ENCODE measurements around the gene PHACTR4. TPM values are rescaled to one million over a fixed set of nuclear protein-coding genes. Genes with fewer than 3 reads are reported as not detected.
"Not testable (repeated sequence)": the region's sequence is repeated elsewhere in the genome, so short reads cannot be mapped to it uniquely, and the experiment has no call there.

Gene PHACTR4
- total and polyA plus RNA-seq, 2 of the 13 experiments (the other 11 are each of a cell fraction or from before 2014, with no cell fraction given) = 13.9 to 17.1 TPM

- H3K9me3 ChIP-seq (ENCODE audit: low read length); FAIRE-seq; H3K4me3 ChIP-seq (replicated peaks in 1 of 3; ENCODE audit: insufficient read depth in 1 of 3, low read depth in 2 of 3, low read length in 3 of 3); H3K36me3 ChIP-seq (replicated peaks in 1 of 2; ENCODE audit: control insufficient read depth in 1 of 2, insufficient read depth in 2 of 2, low read length in 2 of 2); POLR2A ChIA-PET; DNase-seq (ENCODE audit: low spot score); BruUV-seq (replicated peaks); CTCF ChIA-PET (ENCODE audit: low intra/inter-chr PET ratio, low total read pairs); ATAC-seq; H3K27me3 ChIP-seq (ENCODE audit: control insufficient read depth in 1 of 2, insufficient read depth in 2 of 2, low read length in 2 of 2); H4K20me1 ChIP-seq (ENCODE audit: insufficient read depth, low read length); intact Hi-C loops (cut with micrococcal nuclease; ENCODE audit: unreplicated experiment); H2AFZ ChIP-seq (ENCODE audit: low read length): not testable (repeated sequence)
- TF ChIP-seq ZNF770 (CRISPR knock-in tag; IDR thresholded peaks at IDR 0.05) (peak; percentile 72), FOSL2 (CRISPR knock-in tag; IDR thresholded peaks at IDR 0.05) (peak; percentile 47)
- Histone ChIP-seq H3K4me1 (ENCODE audit: insufficient read depth, low read length) (peaks cover 70% of the 10 kb centered on the region), H3K4me2 (ENCODE audit: low read depth, low read length) (peak overlapping the region; percentile 47), H3K79me2 (ENCODE audit: insufficient read depth, low read length) (peaks cover 64% of the 10 kb centered on the region), H3K27ac (ENCODE audit: extremely low read length, insufficient read depth, low read length) (peak overlapping the region; percentile 42), H3K9ac (ENCODE audit: insufficient read depth, low read depth, low read length) (peak overlapping the region; percentile 36; the same call in 1 of the 2 replicates)
- in situ Hi-C loops (cut with HindIII; ENCODE audit: extremely low pct_ligation_motif_present, low pct_unique_long_range_greater_than_20kb) = loop anchor here (25.0 kb wide), 1 partner anchor 286 kb away; the partner anchor contains the start of gene EYA3
- WGBS (ENCODE audit: low lambda C conversion rate) = 93% methylated on average over 7 of the region's 7 CpGs
Observed at GRCh38 chr1:28373450-28373849, 3.9 kb downstream of the PHACTR4 start.

DNA sequence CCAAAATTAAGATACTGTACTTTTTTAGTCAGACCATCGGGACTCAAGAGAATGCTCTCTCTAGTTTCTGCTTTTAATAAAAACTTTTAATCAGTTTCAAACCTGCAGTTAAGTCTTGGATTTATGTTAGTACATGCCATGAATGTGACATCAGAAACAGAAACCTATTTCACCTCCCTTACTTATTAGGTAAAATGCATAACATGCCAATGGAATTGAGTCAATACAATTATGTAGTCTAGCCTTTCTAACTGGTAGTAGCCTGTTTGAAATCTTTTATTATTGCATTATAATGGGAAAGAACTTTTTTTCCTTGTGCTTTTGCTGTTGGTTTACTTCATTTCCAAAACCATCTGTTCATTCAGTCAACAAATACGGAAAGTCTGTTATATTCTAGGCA, 4.8 kb downstream of the PHACTR4 start:
- CTCF ChIA-PET (ENCODE audit: low intra/inter-chr PET ratio, low total read pairs) = no interaction called here
- FAIRE-seq = no peak
- TF ChIP-seq HOXD1 (CRISPR knock-in tag; IDR thresholded peaks at IDR 0.05) (no peak), IRF1 (CRISPR knock-in tag; IDR thresholded peaks at IDR 0.05; ENCODE audit: low read depth) (no peak), ZNF83 (CRISPR knock-in tag; IDR thresholded peaks at IDR 0.05; ENCODE audit: borderline replicate concordance) (no peak), GMEB1 (CRISPR knock-in tag; IDR thresholded peaks at IDR 0.05; ENCODE audit: borderline replicate concordance) (no peak), PRMT3 (CRISPR knock-in tag; IDR thresholded peaks at IDR 0.05; ENCODE audit: borderline replicate concordance, low read depth) (no peak), ZBTB38 (CRISPR knock-in tag; IDR thresholded peaks at IDR 0.05) (no peak), CENPT (CRISPR knock-in tag; IDR thresholded peaks at IDR 0.05; ENCODE audit: low read depth) (no peak), TFE3 (CRISPR knock-in tag; IDR thresholded peaks at IDR 0.05) (no peak), GABPA (IDR thresholded peaks at IDR 0.05; ENCODE audit: low read depth, low read length) (no peak), GABPA (CRISPR knock-in tag; IDR thresholded peaks at IDR 0.05; ENCODE audit: low read depth) (no peak), PPARG (CRISPR knock-in tag; conservative IDR thresholded peaks at IDR 0.05) (no peak)

More for the DNA sequence above, 4.8 kb downstream of the PHACTR4 start:
- Histone ChIP-seq H3K4me3 (replicated peaks in 1 of 3; ENCODE audit: insufficient read depth in 1 of 3, low read depth in 2 of 3, low read length in 3 of 3) (no peak overlapping the region), H3K27me3 (ENCODE audit: control insufficient read depth in 1 of 2, insufficient read depth in 2 of 2, low read length in 2 of 2) (no peaks in the 10 kb centered on the region), H3K79me2 (ENCODE audit: insufficient read depth, low read length) (peaks cover 72% of the 10 kb centered on the region), H3K4me2 (ENCODE audit: low read depth, low read length) (peak overlapping the region; percentile 47), H3K27ac (ENCODE audit: extremely low read length, insufficient read depth, low read length) (peak overlapping the region; percentile 42), H3K9me3 (ENCODE audit: low read length) (no peaks in the 10 kb centered on the region), H3K4me1 (ENCODE audit: insufficient read depth, low read length) (peaks cover 61% of the 10 kb centered on the region), H2AFZ (ENCODE audit: low read length) (no peak overlapping the region), H3K9ac (ENCODE audit: insufficient read depth, low read depth, low read length) (no peak overlapping the region), H3K36me3 (replicated peaks in 1 of 2; ENCODE audit: control insufficient read depth in 1 of 2, insufficient read depth in 2 of 2, low read length in 2 of 2) (no peaks in the 10 kb centered on the region; a peak in 1 of 5 replicates), H4K20me1 (ENCODE audit: insufficient read depth, low read length) (peaks cover 9% of the 10 kb centered on the region; the same call in 1 of the 2 replicates)
- ATAC-seq = no peak
- in situ Hi-C loops (cut with HindIII; ENCODE audit: extremely low pct_ligation_motif_present, low pct_unique_long_range_greater_than_20kb) (loop anchor here (25.0 kb wide), 1 partner anchor 287 kb away; the partner anchor contains the start of gene EYA3), intact Hi-C loops (cut with micrococcal nuclease; ENCODE audit: unreplicated experiment) (no loop called here)
- POLR2A ChIA-PET = interaction anchor here (0.5 kb wide), 1 partner anchor 1692 kb away, joined by 3 read pairs; no protein-coding TSS in a partner anchor
- 84% methylated on average over 2 of the region's 2 CpGs for WGBS (ENCODE audit: low lambda C conversion rate)
- no peak for DNase-seq (ENCODE audit: low spot score)
- BruUV-seq (replicated peaks) = no TSS peak
